ACHN (cell line): ENCODE results near the gene ARHGEF40.
A peak's percentile ranks its signal among the peaks of the same experiment; 100 is the strongest.

ENCODE experiments used
- DNase-seq: peaks from one replicate; pipeline ENCODE4 v3.0.0-alpha.2; 2015
- in situ Hi-C: cut with HindIII; loops from 2 replicates; pipeline ENCODE4 v1.10.0; 2017; ENCODE audit warnings: low sequenced_read_pairs, low pct_ligation_motif_present, low pct_unique_long_range_greater_than_20kb

ARHGEF40 gene

DNA sequence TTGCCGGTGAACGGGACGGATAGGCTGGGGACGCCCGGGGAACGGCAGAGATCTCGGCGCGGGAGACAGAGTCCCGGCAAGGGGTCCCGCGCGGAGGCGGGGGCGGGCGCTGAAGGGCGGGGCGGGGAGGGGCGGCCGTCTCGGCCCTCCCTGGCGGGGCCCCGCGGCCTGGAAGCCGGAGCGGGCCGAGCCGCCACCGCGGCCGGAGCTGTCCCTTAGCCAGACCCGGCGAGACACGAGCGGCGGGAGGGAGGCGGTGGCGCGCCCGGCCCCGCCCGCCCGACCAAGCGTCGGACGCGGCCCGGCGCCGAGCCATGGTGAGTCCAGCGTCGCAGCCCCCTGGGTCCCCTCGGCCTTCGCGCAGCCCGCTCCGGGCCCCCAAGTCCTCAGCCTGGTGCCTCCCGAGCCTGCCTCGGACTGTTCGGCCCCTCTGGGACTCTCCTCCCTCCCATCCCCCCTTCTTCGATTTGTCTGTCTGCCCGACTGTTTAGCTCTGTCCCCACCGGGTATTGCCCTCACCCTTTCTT is at the start of gene ARHGEF40:
ARHGEF40 (plus strand) TSS at position 222 of the 527 bp plus-strand sequence; CDS start at position 315, 93 bp downstream.
- in situ Hi-C loops: no loop called here
- peak; percentile 35 for DNase-seq

DNA sequence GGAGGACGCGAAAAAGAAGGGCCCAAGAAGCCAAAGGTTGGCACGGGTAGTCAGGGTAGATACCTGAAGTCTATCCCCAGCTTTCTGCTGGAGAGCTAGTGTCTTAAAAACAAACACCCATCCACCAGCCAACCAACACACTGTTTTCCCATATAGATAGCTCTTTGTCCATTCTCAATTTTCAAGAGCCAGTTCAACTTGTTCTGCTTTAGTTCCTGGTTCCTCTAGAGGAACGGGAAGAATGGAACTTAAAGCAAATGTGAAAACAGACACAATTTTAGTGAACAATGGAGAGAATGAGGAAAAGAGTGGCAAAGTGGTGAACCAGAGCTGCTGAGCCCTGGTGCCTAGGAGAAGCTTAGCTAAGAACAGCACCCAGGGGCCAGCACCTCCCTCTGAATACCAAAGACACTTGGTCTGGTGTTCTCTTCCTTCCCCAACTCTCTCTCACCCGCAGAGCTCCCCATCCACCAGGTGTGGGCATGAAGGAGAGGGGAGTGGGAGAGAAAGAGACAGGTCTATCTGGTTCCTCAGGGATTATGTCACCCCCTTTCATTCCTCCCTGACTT is 49.0 kb upstream of the ARHGEF40 start:
- in situ Hi-C loops: no loop called here
- DNase-seq: no peak

DNA sequence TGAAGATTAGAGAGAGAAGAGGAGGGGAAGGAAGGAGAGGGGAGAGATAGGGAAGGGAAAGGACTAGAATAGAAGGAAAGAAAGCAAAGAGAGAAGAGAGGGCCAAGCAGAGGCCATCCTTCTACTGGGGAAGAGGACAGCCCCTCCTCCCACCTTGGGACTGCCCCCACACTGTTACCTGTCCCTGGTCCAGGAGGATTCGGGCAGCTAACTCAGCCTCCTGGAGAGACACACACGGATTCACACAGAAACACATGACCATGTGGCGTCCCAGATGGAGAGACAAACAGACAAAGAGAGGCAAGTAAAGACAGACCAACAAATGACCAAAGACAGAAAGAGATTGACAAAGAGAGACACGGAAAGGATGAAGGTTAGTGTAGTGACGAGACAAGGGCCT is 47.4 kb upstream of the ARHGEF40 start:
- no peak for DNase-seq
- in situ Hi-C loops: no loop called here

DNA sequence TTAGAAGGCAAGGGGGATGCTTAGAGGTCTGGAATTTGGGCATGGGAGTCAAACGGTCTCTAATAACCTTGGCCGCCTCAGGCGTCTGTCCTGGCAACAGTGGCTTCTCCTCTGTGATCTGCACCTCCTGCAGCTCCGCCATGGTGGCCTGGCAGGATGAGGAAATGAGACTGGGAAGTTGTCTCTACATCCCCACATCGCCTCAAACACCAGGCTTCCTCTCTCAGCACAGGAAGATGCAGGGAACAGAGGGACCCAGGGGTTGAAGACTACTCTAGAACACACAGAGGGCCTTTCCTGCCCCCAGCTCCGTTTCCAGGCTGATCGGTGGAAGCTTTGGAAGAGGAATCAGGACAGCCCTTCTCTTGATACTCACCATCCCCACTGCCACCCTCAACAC is 46.9 kb upstream of the ARHGEF40 start:
- no peak for DNase-seq
- in situ Hi-C loops: no loop called here

DNA sequence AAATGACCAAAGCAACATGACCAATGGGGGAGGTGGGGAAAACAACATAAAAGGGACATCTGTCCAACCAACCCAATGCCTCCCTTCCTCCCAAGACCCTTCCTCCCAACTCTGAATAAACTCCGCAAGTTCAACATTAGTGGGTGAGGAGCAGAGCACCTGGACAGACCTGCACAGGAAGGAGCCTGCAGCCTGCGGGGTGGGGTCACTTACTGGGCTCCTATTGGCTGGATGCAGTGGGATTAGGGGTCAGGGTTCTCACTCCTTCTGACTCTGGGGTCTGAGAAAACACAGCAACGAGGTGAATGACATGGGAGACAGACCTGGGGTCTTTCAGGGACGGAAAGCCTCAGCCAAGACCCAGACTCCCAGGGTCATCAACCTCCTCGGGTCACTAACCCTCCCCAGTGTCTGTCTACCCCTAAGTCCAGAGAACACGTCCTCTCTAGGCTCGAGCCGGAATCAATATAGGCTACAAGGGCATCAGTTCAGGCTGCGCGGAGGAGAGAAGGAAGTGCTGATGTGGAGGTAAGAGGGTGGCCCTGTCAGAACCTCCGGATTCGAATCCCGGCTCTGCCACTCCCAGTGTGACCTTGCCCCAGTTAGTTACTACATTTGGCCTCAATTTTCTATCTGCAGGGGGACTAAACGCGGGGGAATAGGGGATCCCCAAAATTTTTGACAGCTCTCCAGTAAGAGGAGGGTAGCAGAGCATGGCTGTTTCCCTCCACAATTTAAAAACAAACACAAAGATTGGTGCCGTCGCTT is 46.1 kb upstream of the ARHGEF40 start:
- in situ Hi-C loops: no loop called here
- no peak for DNase-seq

DNA sequence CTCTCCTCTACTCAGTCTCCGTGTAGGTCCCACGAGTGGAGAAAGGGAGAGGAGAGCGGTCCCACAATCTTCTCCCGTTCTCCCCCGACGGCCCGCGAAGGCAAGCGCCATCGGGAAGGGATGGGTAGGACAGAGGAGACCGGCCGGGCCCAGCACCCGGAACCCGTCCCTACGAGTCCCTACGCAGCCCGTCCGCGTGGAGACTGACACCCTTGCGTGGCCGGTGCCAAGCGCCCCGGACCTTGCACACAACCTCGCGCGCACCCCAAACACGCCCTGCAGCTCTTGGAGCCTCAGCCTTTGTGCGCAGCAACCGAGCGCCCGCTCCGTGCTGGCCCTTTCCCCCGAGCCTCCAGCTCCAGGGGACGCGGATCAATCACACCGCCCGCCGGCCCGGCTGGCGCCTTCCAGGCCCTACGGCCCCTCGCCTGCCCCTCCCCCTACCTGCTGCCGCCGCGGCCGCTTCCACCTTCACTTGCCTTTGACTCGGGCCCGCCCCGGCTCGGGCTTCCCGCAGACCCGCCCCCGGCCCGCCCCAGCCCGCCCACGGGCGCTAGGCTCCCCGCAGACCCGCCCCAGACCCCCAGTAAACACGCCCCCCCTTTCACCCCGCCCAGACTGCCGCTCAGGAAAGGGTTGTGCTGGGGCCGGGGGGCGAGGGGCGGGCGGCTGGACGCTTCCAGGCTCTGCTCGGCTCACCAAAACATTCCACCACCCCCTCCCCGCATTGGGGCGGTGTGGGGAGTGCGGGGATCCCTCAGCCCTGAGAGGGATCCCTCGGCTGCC is 45.3 kb upstream of the ARHGEF40 start, which contains the start of gene NDRG2:
NDRG2 (minus strand) TSS at position 477 of the 786 bp plus-strand sequence. CDS start 1,746 bp downstream, outside the sequence.
- in situ Hi-C loops: no loop called here
- DNase-seq: peak; percentile 27

DNA sequence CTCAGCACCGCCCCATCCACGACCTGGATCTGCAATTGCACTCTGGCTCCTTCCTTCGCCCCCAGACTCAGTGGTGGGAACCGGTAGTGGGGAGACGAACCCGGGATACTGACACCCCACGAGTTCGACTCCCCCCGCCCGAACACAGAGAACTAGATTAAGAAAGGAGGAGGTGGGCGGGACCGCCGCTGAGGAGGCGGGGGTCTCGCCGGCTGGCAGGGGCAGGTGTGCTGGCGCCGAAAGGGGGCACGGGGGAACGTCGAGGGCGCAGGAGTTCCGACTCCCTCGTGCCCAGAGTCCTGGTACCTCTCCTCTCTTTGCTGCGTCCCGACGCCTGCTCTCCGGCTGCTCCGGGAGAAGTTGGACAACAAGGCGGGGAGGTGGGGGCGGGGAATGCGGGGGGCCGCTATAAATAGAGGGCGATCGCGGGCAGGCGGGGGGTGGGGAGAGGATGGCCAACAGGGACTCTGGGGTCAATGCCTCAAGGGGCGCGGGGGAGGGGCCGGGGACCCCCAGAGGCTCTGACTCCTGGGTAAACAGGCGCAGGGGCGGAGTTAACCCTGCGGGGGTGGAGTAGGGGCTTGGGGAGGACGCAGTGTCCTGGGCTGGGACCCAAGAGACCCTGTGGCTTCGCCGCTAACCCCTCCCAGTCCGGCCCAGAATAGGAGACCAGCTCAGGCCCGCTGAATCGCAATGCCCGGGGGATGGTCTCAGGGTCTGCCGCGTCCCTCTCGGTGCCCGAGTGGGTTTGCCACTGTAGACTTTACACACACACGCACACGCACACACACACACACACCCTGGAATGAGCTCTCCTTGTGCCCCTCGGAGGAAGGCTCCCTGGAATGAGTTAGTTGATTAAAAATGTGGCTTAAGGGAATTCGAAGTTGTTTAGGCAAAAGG is 44.5 kb upstream of the ARHGEF40 start:
- DNase-seq: no peak
- in situ Hi-C loops: no loop called here

DNA sequence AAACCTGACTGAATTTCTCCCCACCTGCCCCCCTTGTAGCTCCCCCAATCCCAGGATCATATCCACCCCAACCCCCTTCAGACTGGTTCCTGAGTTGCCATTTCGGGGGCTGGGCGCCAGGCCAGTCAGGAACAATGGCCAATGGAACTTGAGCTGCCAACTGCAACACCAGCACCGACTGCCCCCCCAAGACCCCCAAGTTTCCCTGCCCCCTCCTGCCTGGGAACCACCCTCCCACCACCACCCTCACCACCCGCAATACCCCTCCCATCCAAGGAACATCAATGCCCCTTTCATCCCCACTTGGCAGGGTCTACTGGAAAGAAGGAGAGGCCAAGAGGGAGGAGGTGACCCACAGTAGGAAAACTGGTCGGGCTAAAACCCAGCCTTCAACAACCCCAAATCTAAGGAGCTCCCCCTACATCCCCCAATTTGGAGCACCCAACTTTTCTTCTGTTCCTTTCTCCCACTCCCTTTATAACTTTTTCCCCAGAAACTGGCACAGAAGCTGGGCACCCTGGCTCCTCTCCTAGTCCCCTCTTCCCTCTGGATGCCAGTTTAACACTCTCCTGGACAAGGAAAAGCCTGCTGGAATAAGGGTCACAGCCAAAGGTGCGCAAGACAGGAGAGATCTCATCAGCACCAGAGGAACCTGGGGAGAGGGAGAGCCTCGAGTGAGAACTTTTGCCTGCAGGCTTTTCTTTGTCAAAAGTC is 43.7 kb upstream of the ARHGEF40 start:
- DNase-seq: no peak
- in situ Hi-C loops: no loop called here

DNA sequence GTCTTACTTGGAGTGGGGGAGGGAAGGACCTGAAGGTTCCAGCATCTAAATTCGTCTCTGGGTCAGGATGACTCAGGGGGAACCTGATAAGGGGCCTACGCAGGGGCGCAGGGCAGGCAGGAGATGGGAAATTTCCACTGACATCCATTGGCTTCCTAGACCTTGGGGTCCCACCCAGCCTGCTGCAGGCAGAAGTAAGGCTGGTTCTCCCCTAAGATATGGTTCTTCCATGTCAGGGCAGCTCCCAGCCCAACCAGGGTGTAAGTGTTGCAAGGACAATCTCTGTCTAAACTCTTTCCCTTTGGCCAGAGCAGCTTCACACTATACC is 43.2 kb upstream of the ARHGEF40 start:
- in situ Hi-C loops: no loop called here
- DNase-seq: no peak

DNA sequence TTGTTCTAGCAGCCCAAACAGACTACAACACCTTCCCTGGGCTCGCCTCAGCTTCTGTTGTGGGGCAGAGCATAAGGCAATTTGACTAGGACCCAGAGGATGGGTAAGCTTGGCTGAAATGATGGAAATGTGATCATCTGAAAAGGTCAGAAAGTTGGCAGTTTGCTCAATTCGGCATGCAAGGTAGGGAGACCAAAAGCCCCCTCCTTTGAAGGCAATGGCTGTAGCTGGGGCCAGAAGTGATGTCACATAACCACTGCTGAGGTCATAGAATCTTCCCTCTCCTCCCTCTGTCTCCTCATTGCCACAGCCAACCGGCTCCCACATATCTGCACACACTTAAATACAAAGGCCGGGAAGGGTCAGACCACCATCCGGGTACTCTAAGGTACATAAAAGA is 40.2 kb upstream of the ARHGEF40 start, which contains the start of gene TPPP2:
TPPP2 (plus strand) TSS at position 301 of the 400 bp plus-strand sequence. CDS start 365 bp downstream, outside the sequence.
- in situ Hi-C loops: no loop called here
- DNase-seq: no peak

DNA sequence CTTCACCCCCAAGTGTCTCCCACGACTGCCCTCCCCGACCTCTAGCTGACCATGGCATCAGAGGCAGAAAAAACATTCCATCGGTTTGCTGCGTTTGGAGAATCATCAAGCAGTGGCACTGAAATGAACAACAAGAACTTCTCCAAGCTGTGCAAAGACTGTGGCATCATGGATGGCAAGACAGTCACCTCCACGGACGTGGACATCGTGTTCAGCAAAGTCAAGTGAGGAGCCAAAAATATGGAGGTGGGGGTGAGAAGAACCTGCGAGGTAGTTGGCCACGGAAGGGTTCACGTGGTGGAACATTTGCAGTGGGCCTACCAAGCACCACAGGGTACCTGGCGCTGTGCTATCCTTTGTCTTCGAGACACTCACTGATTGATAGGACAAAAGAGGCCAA is 39.6 kb upstream of the ARHGEF40 start:
- in situ Hi-C loops: no loop called here
- DNase-seq: no peak

DNA sequence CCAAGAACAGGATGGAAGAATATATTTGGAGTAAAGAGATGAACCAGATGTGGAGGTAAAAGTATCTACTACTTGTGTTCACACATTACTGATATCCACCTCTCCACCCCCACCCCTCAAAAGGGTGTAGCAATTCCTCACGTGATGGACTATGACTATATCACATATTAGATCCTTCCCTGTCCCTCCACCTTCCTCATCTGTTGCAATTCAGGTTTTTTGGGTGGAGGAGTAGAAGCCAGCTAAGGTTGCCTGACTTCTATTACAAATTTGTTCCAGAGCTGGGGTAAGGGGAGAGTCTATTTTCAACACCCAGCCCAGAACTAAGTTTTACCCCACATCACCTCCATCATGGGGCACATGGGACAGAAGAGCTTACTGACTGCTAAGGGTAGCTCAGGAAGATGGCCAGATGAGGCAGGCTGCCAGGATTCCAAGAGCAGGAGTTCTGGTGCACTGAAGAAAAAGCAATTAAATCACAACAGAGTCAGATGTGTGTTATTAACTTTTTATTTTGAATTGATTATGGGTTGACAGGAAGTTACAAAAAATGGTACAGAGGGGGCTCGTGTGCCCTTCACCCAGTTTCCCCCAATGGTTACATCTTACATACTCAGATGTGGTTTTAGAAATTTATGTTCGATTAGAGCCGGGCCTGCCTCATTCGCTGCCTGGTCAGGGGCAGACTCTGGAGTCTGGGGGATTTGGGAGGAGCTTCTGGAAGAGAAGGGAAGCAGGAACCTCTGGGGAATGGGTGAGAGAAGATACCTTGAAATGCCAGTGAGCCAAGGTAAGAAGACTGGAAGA is 37.6 kb upstream of the ARHGEF40 start:
- in situ Hi-C loops: no loop called here
- no peak for DNase-seq

DNA sequence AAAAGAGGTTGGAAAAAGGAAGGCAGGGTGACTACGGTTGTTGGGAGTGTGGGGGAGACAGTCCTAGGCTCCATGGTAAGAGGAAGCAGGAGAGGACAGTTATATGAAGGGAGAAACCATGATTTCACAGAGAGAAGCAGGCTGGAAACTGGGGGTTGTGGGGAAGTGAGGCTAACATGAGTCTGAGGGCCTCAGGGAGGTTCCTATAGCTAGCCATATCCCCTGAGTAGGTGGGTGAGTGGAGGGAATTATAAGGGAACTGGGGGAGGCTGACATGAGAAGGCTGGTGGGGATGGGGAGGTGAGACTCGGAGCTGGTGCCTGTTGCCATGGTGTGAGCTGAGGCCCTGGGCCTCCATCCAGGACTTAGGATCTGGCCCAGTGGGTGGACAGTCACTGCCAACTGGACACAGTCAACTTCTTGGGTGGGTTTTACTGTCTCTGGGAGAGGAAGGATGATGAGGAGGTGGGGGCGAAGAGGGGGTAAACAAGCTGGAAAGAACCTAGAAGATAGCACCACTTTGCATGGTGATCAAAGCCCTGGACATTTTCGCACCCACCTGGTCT is 36.9 kb upstream of the ARHGEF40 start:
- no peak for DNase-seq
- in situ Hi-C loops: no loop called here

DNA sequence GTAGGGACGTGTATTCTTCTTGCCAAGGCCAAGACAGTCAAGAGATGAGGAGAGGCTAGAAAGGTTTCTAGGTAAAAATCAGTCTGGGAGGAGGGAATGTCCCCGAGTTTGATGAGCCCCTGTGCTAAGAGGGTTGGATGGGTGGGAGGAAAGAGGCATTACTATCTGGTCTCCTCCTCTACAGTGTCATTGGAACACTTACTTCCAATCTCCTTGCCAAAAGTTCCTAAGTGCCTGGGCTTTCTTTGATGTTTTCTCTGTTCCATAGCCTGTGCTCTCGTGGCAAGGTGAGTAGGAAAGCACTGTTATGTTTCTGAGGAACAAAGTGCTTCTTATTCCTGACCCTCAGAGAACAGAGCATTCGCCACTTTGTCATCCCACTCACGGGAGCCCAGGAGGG is 35.4 kb upstream of the ARHGEF40 start, which contains the start of gene RNASE13:
RNASE13 (minus strand) TSS at position 101 of the 400 bp plus-strand sequence. CDS start 519 bp downstream, outside the sequence.
- no peak for DNase-seq
- in situ Hi-C loops: no loop called here

DNA sequence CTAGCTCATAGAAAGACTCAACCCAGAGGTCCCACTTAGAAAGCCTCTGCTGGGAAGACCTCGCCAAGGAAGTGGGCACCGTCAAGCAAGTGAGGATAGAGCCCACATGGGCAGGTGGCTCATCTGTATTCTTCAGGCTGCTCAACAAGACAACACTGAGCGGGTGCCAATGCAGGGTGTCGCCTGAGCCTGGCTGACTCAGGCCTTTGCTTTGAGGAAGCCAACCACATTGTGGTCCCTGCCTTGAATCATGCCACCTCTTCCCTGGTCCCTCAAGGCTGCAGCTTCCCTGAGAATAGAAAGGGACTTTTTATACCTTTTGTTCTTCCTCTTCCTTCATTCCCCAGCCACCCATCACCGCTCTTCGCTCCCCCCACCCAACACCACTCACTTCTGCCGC is 33.4 kb upstream of the ARHGEF40 start:
- DNase-seq: no peak
- in situ Hi-C loops: no loop called here

DNA sequence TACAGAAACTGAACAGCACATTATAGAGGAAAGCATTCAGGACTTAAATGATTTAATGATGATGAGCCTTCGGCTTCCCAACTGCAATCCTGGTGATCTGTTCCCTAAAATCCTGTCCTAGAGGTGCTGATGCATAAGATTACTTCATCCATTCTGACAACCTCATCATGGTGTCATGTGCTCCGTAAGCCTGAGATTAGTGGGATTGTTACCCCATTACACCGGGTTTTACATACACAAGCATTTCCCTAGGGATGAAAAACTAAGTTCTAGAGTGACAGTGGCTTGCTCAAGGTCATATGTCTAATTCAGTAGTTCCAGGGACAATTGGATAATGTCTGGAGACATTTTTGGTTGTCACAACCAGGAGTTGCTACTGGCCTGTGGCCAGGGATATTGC is 32.9 kb upstream of the ARHGEF40 start:
- in situ Hi-C loops: no loop called here
- DNase-seq: no peak
